ENCODE measurements around the gene AHSA1.
"Not testable (repeated sequence)": the region's sequence is repeated elsewhere in the genome, so short reads cannot be mapped to it uniquely, and the experiment has no call there.

Gene AHSA1

DNA sequence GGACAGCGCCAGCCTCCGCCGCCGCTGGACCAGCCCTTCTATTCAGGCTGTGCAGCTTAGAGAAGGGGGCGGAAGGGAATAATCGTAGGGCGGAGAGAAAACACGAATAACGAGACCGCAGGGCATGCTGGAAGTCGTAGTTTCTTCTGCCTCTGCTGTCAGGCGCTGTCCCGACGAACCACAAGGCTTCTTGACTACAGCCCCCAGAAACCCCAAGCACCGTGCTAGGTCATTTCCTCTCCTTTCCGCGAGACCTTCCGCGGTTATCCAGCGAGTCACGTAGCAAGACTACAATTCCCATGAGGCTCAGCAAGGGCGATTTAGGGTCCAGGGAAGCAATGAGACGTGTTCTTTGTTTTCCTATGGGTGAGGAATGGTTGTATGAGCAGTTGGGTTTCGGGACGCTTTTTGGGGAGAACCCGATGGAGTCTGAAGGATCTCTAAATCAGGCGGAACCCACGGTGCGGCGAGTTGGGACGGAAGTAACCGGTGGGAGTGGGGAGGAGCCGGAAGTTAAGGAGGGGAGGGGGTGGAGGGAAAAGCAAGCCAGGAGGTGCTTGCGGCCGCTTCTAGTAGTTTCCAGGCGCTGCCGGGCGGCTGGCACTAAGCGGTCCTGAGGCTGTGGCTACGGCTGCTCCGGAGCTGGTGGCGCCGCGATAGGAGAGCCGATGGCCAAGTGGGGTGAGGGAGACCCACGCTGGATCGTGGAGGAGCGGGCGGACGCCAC, at the start of gene AHSA1, which contains the start of gene VIPAS39:
Gene AHSA1 (plus strand): TSS at position 572 of the 727 bp plus-strand sequence. CDS start 97 bp downstream, at position 669.
Gene VIPAS39 (minus strand): TSS at position 80 of the 727 bp plus-strand sequence. CDS start 3,499 bp downstream, outside the sequence.
- DNase-seq (ENCODE audit: low read depth), result peak; percentile 89

GRCh38 chr14:77409131-77409533, 48.8 kb upstream of the AHSA1 start:
- DNase-seq (ENCODE audit: low read depth), result no peak

DNA sequence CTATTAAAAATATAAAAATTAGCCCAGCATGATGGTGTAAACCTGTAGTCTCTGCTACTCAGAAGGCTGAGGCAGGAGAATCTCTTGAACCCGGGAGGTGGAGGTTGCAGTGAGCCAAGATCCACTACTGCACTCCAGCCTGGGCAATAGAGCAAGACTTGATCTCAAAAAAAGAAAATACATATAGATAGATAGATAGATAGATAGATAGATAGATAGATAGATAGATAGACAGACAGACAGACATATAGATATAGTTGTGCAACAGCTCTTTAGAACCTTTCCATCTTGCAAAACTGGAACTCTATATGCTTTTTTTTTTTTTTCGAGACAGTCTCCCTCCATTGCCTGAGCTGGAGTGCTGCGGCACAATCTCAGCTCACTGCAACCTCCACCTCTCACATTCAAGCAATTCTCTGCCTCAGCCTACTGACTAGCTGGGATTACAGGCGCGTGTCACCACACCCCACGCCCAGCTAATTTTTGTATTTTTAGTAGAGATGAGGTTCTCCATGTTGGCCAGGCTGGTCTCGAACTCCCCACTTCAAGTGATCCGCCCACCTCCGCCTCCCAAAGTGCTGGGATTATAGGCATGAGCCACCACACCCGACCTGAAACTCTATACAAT, 42.4 kb upstream of the AHSA1 start:
- not testable (repeated sequence) for DNase-seq (ENCODE audit: low read depth)

GRCh38 chr14:77416098-77416497, 41.8 kb upstream of the AHSA1 start:
- DNase-seq (ENCODE audit: low read depth), result not testable (repeated sequence)

GRCh38 chr14:77416836-77417235, 41.1 kb upstream of the AHSA1 start:
- DNase-seq (ENCODE audit: low read depth), result no peak

GRCh38 chr14:77421201-77421600, 36.7 kb upstream of the AHSA1 start:
- DNase-seq (ENCODE audit: low read depth), result no peak

GRCh38 chr14:77423423-77423822, 34.5 kb upstream of the AHSA1 start, which contains the start of gene NOXRED1:
NOXRED1 (minus strand) TSS chr14:77423523; CDS start chr14:77422889, 634 bp downstream.
- DNase-seq (ENCODE audit: low read depth), result no peak

GRCh38 chr14:77424862-77425261, 33.0 kb upstream of the AHSA1 start:
- DNase-seq (ENCODE audit: low read depth), result no peak

DNA sequence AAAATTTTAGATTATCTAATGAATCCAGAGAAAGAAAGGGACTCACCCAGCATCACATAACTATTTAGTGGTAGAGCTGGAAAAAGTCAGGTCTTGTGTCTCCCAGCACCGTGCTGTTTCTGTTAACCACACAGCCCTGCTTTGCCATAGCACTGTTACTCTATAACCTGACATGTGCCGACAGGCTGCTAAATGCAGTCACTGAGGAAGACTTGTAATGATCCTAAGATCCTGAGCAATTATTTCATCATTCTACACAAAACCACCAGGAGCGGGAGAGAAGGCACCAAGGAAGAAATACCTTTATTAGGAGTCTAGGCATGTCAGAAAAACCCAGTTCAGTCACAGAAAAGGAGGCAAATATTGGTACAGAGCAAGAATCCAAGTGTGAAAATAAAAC, 31.5 kb upstream of the AHSA1 start:
- no peak for DNase-seq (ENCODE audit: low read depth)

GRCh38 chr14:77436042-77436441, 21.9 kb upstream of the AHSA1 start:
- no peak for DNase-seq (ENCODE audit: low read depth)

DNA sequence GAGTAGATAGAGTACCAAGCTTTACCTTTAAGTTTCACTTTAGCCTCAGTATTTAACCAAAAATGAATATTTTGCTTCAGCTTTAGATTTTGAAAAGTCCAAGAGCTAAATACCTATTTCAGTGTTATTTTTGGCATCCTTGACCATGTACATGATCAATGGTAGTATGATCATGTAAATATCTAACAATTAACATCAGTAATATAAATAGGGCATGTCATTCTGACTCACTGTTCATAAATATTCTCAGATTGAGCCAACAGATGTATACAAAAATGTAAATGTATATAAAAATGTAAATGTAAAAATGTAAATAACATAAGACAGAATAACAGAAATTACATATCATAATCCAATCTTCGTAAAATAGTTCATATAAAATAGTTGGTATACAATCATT, 19.3 kb upstream of the AHSA1 start:
- no peak for DNase-seq (ENCODE audit: low read depth)

GRCh38 chr14:77439861-77440260, 18.0 kb upstream of the AHSA1 start:
- no peak for DNase-seq (ENCODE audit: low read depth)

- DNase-seq (ENCODE audit: low read depth), result no peak
These were observed 15.7 kb upstream of the AHSA1 start for GRCh38 chr14:77442196-77442595.

DNA sequence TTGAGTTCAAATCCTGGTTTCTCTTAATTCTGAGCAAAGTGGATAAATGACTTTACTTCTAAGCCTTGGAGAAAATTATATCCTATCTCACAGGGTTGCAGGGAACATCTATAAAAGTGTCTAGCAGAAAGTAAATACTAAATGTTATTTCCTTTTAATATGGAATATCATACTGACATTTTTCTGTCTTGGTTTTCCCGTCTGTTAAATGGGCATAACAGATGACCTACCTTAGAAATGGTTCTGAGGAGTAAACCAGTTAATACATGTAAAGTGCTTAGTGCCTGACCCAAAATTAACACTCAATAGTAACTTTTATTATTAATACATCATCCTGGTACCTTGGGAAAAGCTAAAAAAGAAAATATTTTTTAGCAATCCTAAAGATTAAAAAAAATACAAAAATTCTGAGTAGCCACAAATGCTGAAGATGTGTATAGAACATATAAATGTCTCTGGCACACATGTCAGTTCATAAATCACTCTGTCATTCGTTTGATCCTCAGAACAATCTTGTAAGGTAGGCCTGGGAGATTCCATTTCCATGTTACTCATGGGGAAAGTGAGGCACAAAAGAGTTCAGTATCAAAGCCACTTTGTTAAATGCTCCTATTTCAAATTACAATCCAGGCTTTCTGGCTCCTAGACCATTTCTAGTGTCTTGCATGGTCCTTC, 1.8 kb upstream of the AHSA1 start:
- DNase-seq (ENCODE audit: low read depth), result no peak

DNA sequence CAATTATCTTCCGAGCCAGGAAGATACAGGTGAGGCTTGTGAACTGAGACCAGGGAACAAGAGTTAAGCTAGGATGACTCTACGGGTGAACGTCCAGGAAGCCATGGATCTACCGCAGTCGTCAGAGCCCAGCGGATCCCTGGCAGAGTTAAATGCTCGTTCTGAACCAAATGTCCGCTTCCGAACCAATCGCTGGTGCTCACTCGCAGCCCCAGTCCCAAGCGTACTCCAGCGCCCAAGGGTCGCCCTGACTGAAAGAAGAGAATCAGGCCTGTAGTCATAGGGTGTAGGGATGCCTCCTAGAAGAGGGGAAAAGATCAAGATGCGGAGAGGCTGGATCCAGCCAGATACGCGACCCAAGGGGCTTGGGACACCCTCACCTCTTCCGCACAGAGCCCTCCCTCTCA, 775 bp upstream of the AHSA1 start:
- no peak for DNase-seq (ENCODE audit: low read depth)

GRCh38 chr14:77458249-77458950, 507 bp downstream of the AHSA1 start:
- peak; percentile 4 for DNase-seq (ENCODE audit: low read depth)

DNA sequence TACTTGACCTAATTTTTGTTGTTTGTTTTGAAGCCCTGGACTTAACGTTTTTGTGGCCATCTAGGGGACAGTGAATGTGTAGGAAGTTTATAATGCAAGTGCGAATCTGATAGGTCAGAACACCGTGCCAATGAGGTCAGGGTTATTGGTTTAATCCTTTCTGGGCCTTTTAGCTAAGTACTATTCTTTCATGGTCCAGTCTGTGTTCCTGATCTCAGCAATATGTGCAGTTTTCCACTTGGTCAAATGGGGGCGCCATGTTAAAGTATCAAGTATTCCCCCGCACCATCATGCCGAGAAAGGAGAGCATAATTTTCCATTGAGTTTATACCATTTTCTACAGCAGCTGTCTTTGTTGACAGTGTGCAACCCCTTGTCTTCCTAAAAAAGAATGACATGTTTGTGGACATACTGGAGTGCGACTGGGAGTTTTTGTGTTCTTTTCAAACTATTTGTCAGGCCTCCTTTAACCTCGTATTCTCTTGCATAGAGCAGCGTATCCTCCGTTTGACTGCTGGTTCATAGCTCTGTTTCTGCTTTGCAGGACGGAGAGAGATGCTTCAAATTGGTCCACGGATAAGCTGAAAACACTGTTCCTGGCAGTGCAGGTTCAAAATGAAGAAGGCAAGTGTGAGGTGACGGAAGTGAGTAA, 1.3 kb downstream of the AHSA1 start:
- DNase-seq (ENCODE audit: low read depth), result peak; percentile 40

DNA sequence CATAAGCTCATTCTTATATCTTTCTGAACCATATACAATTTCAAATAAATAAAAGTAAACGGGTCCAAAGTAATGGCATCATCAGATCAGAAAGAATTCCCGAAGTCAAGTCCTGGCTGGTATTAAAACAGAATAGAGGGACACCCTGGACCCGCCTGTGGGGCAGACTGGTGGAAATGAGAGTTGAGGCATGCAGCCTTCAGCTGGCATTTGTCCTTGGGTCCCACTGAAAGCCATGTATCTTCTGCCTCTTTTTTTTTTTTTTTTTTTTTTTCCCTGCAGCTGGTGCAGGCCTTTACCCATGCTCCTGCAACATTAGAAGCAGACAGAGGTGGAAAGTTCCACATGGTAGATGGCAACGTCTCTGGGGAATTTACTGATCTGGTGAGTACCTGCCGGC, 9.9 kb downstream of the AHSA1 start:
- DNase-seq (ENCODE audit: low read depth), result no peak

GRCh38 chr14:77469067-77469505, 11.2 kb downstream of the AHSA1 start:
- no peak for DNase-seq (ENCODE audit: low read depth)

GRCh38 chr14:77469539-77469938, 11.6 kb downstream of the AHSA1 start:
- no peak for DNase-seq (ENCODE audit: low read depth)

GRCh38 chr14:77470224-77470870, 12.5 kb downstream of the AHSA1 start:
- DNase-seq (ENCODE audit: low read depth), result no peak
